ENCODE measurements around the gene CSNK2A2.

The CSNK2A2 gene

DNA sequence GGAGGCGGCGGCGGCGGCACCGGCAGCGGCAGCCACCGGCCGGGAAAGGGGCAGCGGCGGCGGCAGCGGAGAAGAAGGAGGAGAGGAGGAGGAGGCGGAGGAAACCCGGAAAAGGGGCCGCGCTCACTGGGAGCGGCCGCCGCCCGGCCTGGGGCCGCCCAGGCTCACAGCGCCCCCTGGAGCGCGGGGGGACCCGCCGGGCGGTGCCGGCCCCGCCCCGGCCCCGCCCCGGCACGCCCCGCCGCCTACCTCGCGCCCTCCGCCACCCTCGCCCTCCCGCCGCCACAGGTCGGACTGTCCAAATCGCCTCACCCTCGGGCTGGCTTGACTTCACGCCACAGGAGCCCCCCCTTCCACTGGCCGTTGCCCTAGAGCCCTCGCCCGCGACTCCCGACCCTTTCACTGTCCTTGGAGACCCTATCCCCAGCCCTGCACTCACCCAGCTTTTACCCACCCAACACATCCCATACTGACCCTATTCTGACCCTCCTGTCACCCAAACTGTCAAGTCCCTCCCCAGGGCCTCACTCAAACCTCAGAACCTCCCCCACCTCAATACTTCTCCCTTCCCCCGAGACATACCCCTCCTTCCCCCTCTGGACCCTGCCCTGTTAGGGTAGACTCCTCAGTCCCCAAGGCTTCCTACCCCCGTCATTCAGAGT, at the start of gene CSNK2A2:
TSS of gene CSNK2A2 (minus strand) at position 85 of the 662 bp plus-strand sequence. CDS start 370 bp downstream, outside the sequence.
- peak; percentile 3 for DNase-seq

DNA sequence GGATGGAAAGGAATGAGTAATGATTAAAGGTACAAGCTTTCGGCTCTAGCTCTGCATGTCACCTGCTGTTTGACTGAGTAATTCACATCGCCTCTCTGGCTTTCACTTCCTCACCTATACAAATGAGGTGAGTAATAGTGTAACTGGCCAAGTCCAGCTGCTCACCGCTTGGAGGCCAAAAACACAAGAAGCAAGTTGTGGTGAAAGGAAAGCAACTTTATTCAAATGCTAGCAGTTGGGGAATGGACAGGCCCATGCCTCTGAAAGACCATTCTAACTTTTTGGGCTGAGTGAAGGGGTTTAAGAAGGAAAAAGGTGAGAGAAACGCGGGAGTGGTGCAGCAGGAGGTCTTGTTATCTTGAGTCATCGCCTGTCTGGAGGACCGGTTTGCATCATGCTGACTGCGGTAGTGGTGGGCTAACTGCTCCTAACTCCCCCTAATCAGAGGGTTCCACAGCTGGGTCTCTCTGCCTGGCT, 45.7 kb upstream of the CSNK2A2 start:
- DNase-seq = no peak

DNA sequence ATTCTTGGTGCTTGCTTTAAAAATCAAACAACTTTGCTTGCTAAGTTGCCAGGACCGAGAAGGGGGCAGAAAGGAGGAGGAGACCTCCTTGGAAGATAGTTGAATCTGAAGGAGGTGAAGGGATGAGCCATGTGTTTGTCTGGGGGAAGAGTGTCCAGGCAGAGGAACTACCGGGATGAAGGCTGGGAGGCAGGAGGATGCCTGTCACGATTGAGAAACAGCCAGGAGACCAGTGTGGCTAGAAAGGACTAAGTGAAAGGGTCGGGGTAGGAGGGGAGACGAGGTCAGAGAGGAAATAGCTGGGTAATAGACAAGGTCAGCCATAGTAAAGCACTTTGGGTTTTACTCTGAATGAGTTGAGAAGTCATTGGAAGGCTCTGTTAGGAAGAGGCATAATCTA, 38.9 kb upstream of the CSNK2A2 start:
- no peak for DNase-seq

DNA sequence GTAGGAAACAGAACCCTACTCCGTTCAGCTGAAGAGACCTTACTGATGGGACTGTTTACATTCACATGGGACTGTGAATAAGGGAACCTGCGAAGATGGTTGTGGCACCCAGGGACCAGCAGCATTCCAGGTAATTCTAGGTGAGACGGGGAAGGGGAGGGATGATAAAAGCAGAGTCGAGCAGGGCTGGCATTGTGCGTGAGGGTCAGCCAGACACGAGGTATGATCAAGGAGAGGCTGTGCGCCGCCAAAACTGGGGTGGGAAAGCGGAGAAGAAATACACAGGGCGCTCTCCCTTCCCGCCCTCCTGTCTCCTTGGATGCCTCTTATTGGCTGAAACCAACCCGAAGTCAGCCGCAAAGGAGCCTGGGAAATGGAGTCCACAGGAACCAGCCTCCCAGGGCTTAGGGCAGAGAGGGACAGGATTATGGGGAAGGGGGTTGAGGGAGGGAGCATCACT, 38.4 kb upstream of the CSNK2A2 start:
- DNase-seq = peak; percentile 47

DNA sequence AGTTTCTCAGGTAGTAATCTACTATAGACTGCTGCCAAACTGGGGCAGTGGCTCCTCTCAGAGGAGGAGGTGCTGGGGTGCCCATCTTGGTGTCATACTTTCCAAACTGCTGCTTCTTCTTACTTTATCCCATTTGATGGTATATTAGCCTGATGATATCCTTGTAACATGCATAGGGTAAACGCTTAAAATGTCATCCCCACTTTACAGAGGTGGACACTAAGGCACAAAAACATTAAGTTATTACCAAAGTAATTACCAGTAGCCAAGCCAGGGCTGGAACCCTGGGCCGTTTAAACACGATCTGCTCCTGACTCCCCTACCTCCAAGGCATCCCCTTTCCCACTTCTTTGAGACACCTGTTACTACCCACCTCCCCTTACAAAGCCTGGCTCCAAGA, 37.8 kb upstream of the CSNK2A2 start:
- DNase-seq = no peak

DNA sequence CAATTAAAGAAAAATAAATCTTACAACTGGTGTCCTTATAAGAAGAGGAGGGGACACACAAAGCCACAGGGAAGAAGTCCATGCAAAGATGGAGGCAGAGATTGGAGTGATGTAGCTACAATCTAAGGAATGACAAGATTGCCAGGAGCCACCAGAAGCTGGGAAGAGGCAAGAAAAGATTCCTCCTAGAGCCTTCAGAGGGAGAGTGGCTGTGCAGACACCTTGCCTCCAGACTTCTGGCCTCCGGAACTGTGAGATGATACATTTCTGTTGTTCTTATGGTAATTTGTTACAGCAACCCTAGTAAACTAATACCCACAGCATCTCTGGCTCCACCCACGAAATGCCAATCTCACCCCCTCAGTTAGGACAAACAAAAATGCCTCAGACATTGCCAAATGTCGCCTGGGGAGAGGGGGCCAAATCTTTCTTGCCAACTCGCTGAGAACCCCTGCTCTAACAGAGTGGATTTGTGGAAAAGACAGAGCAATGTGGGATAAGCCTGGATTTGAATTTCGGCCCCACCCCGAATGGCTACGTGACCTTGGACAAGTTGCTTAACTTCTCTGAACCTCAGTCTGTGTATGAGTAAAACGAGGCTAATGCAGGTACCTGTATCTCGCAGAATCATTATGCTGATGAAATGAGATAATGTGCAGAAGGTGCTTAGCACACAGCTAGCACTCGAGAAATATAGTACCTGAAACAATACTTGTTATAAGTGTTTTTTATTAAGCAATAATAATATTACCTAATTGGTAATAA, 37.1 kb upstream of the CSNK2A2 start:
- DNase-seq = no peak

DNA sequence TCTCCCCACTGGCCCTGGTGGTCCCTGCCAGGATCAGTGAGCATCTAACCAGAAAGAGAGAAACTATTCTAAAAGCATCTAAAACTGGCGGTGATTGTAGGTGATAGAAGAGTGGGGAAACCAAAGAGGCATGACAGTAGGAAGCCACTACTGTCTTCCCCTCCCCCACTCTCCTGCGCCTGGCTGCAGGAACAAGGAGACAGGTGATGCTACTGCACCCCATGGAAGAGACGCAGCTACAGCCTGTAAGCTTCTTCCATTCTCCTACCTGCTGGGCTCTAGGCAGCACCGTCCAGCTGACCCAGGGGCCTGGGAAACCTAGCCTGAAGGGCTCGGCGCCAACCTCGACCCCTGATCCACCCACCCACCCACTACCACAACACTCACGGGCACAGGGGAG, 32.4 kb upstream of the CSNK2A2 start:
- no peak for DNase-seq

DNA sequence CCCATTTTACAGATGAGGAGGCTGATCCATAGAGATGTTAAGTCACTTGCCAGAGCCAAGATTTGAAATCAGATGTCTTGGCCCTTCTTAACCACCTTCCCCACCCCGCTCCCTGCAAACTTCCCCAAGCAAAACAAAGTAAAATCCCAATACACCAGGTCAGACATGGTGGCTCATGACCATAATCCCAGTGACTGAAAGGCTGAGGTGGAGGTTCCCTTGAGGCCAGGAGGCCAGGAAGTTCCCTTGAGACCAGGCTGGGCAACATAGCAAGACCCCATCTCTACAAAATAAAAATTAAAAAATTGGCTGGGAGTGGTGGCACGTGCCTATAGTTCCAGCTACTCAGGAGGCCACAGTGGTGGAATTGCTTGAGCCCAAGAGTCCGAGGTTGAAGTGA, 28.9 kb upstream of the CSNK2A2 start:
- no peak for DNase-seq

DNA sequence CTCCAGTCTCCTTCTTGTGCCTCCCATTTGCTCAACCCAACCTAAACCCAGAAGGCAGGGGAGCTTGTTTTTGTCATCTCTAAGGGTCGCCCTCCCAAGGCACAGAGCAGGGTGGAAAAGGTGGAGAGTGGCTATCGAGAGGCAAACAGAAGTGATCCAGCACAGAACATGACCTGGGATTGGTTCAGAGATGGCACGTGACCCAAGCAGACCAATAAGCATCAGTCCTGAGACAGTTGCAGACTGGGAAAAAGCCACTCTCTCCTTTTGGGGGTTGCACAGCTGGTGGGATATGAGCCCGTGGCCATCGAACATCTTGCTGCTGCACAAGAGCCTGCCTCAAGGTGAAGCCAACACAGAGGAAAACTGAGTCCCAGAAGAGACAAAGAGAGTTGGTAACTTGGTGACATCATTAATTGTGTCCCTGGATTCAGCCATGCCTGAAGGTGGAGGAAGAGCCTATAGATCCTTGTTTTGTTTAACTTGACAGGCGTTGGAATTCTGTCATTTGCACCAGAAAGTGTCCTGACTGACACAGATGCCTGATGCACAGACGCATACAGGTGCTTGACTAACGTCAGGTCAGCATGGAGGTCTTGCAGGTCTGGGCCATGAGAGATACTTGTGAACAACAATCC, 28.2 kb upstream of the CSNK2A2 start:
- no peak for DNase-seq

DNA sequence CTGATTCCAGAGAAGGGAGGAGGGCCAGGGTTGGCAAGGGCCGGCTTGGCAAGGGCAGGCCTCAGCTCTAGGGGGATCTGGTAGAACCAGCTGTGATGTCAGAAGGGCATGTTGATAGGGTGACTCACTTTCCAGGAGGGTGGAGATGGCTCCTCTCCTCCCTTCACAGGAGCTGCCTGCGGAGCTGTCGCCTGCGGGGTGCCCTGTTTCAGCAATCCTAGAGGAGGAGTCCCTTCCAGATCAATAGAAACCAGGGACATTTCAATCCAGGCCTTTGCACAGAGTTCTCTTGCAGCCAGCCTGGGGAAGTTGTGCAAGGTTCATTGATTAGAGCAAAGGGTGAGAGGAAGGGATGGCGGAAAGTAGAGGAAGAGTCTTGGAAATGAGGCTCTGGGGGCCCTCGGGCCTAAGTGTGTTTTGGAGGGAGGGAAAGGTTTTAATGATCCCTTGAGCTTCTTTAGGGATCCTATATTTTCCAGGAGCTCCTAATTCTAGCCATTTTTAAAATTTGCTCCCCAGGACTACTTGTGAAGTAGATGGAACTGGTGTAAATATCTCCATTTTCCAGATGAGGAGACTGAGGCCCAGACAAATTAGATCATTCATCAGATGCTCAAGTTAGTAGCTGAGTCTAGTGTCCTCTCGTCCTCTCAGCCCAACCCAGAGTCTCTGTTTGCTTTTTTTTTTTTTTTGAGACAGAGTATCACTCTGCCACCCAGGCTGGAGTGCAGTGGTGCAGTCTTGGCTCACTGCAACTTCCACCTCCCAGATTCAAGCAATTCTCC, 24.8 kb upstream of the CSNK2A2 start:
- no peak for DNase-seq

DNA sequence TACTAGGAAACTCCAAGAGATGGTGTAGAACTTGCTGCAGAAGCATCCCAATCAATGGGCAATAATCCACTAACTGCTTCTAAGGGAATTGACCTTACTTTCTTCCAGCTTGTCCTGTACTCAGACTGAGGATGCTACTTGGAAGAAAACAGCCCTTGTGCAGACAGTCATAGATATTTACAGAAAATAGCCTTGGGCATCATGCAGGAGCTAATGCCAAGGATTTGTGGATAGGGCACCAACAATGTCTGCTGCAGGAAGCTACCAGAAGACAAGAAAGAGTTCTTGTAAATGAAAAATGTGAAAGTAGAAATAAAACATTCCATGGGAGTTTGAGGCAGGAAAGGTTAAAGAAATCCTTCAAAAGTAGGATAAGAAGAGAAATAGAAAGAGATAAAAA, 21.5 kb upstream of the CSNK2A2 start:
- DNase-seq = no peak

DNA sequence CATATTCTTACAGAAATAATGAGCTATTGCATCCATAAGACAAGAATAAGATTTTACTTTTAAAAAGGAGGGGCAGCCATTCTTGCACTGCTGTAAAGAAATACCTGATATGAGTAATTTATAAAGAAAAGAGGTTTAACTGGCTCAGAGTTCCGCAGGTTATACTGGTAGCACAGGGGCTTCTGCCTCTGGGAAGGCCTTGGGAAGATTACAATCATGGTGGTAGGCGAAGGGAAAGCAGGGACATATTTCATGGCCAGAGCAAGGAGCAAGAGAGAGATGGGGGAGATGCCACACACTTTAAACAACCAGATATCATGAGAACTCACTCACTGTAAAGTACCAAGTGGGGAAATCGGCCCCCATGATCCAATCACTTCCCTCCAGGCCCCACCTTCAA, 20.9 kb upstream of the CSNK2A2 start:
- DNase-seq = no peak

DNA sequence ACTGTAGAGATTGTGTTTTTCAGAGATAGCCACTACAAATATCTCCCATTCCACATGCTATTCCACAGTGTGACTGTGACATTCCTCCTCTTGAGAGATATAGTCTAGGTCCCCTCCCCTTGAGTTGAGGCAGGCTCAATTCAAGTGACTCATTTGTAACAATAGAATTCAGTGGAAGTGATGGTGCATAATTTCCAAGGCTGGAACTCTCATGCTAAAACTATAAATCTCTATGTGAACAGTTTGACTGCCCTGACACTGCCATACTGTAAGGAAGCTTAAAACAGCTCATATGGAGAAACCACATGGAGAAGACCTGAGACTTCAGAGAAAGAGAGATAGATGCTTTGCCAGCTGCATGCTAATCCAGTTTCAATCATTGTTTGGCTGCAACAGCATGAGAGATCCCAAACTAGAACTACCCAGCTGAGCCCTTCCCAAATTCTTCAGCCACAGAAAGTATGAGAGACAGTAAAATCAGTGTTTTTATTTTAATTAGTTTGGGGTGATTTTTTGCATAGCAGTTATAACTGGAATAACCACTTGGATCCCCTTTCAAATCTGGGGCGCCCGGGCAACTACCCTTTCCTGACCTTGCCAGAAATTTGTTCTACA, 19.5 kb upstream of the CSNK2A2 start:
- DNase-seq = no peak

DNA sequence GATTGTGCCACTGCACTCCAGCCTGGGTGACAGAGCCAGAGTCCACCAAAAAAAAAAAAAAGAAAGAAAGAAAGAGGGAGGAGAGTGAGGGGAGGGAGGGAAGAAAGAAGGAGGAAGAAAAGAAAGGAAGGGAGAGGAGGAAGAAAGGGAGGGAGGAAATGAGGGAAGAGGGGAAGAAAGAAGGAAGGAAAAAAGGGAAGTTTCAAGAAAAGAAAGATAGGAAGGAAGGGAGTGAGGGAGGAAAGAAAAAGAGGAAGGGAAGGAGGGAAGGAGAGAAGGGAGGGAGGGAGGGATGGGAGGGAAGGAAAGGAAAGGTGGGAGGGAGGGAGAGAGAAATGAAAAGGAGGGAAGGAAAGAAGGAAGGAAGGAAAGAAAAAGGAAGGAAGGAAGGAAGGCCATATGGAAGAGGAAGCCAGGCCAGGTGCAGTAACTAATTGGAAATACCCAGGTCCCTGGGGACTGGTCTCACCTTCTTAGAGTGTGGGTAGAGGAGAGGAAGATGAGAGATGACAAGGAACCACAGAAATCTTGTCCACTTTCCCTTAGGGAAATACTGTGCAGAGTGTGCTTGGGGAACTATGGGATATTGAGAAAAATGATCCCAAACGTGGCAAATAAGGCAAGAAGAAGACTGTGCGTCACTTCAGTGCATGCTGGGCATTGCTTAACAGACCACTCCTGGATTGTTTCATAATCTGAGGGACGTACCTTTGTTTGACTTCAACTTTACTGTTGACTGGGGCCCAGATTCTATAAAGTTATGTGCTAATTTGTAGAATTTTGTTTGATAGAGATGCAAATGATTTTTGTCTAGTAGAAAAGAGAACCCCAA, 15.1 kb upstream of the CSNK2A2 start:
- no peak for DNase-seq

DNA sequence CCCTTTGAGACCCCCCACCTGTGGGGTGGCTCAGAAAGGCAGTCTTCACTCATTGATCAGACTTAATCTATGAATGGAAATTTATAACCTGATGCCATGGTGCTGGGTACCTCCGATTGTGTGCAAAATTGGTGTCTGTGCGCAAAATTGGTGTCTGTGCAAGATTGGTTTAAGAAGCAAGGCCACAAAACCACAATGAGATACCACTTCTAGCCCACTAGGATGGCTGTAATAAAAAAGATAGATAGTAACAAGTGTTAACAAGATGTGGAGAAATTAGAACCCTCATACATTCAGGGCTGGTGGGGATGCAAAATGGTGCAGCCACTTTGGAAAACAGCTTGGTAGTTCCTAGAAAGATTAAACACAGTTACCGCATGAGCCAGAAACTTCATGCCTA, 13.9 kb upstream of the CSNK2A2 start:
- DNase-seq = no peak

DNA sequence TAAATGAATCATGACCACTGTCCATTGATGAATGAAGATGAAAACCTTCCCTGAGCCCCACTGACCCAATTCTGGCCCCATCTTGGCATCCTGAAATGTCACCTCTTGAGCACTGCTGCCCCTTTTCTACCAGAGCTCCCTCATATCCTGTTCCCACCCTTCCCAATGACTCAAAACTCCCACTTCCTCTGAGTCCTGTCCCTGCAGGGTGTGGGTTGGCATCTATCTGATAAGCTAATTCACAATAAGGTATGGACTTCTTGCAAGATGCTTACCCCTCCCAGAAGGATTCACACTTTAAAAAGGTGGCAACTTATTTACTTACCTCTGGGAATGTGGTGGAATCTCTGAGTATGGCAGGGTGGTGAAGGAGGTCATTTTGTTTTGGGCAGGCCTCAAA, 13.3 kb upstream of the CSNK2A2 start:
- DNase-seq = no peak

DNA sequence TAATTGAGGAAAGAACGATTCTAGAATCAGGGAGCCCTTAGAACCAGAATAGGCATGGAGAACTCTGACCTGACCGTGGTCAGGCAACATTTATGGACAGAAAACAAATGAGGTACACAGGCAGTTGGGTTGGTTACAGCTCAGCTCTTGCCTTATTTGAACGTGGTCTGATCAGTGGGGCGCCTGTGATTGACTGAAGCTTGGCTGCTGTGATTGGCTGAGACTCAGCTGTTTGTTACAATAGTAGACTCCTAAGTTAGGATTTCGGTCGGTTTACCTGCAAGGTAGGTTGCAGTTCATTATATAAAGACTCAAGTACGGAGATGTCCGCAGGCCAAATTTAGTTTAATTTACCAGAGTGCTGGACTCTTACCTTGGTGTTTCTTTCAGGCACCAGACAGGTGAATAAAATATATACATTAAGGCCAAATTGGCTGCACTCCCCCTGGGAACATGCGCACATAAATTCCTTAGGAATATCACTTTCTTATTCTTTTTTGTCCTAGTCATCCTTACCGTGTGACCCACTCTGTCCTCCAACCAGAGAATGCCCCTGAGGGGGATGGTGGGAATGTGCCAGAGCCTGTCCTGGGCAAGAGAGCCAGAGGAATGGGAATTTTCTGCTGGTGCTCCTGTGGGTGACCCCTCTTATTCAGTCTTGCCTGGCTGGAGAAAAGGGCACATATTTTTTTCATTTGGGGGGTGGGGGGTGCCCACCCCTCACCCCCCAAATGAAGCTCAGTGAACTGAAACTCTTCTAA, 7.5 kb upstream of the CSNK2A2 start:
- no peak for DNase-seq

DNA sequence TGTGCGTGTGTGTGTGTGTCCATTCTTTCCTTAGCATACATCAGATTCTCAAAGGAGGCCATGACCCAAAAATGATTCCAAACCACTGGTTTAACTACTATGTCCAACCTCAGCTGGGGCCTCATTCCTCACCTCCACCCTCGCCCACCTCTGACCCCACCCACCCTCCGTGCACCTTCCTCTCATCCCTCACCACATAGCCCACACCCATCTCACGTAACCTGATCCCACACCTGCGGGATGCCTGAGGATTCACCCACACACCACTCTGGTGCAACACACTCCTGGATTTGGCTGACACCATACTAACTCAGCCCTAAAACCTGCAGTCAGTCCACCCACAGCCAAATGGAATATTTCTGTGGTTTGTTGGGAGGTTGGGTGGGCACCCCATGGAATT, 3.3 kb upstream of the CSNK2A2 start:
- no peak for DNase-seq

DNA sequence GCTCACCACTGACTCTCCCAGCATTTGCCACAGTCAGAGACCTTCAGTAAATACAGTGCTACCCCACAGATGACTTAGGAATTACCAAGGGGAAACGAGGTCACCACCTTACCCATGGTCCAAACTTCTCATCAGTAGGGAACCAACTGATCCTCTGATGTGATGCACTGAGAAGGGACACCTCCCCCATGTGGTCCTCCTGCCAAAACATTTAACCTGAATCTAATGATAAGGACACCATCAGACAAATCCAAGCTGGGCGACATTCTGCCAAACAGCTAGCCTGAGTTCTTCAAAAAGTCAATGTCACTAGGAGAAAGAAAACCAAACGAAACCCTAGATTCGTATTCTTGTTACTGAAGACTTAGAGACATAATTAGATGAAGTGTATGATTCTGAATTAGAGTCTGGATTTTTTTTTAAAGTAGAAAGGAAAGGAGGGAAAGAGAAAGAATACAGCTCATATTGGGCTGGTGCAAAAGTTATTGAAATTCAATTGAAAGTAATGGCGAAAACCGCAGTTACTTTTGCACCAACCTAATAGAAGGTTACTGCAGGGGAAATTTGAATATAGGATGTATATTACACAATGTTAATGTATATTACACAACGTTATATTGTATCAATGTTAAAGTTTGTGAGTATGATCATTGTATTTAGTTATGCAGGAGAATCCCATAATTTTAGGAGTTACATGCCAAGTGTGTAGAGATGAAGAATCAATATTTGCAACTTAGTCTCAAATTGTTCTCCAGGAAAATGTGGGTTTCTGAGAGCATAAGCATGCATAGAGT, 2.3 kb upstream of the CSNK2A2 start:
- DNase-seq = no peak

DNA sequence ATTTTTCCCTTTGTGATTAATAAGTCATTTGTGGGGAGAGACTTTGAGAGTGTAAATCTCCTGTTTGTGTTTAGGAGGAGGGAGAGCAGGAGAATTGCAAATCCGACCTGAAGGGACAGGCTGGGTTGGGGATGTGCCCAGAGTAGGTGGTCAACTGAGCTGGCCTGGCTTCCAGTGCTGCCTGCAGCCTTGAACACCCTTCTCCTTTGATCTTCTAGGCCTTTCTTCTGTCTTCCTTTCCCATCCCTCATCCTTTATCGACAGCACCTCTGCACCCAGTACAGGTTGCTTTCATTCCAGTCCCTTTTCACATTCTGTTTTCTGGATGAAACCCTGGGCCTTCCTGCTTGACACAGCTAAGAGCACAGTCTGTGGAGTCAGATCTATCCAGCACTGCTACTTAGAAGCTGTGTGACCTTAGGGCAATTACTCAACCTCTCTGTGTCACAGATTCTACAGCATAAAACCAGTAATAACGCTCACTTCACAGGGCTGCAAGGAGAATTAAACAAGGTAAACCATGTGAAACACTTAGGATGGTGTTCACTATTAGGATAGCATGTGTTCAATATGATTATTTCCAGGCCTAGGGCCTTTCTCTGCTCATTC, 1.0 kb upstream of the CSNK2A2 start:
- DNase-seq = no peak
